ENCODE measurements around the gene GOSR1.
"Not testable (repeated sequence)": the region's sequence is repeated elsewhere in the genome, so short reads cannot be mapped to it uniquely, and the experiment has no call there.

The GOSR1 gene

DNA sequence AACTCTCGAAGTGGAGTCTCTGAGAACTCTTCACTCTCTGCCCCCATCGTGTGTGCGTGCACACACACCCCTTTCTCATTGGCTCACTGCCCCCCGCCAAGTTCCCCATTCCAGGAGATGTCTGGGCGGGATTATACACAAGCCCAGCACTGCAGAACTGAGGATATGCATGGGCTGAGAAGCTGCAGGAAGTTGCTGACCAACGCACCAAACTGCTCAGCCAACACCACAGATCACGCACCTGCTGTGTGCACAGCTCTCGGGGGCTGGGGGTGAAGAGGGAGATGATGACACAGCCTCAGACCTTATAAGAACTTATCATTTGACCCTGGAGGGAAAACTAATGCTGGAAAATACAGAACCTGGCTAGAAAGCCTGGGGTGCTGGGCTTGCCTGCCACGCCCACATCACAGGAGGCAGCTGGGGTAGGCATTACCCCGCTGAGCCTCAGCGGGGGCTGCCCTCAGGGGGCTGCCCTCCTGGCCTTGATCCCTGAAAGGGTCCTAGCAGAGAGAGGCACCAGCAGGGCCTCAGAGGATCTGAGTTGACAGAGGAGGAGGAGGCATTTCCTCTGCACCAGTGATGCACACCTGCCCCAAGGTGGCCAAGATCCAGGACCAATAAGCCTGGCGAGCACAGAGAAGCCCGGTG is 87.3 kb downstream of the GOSR1 start:
- peak; percentile 1 for DNase-seq

DNA sequence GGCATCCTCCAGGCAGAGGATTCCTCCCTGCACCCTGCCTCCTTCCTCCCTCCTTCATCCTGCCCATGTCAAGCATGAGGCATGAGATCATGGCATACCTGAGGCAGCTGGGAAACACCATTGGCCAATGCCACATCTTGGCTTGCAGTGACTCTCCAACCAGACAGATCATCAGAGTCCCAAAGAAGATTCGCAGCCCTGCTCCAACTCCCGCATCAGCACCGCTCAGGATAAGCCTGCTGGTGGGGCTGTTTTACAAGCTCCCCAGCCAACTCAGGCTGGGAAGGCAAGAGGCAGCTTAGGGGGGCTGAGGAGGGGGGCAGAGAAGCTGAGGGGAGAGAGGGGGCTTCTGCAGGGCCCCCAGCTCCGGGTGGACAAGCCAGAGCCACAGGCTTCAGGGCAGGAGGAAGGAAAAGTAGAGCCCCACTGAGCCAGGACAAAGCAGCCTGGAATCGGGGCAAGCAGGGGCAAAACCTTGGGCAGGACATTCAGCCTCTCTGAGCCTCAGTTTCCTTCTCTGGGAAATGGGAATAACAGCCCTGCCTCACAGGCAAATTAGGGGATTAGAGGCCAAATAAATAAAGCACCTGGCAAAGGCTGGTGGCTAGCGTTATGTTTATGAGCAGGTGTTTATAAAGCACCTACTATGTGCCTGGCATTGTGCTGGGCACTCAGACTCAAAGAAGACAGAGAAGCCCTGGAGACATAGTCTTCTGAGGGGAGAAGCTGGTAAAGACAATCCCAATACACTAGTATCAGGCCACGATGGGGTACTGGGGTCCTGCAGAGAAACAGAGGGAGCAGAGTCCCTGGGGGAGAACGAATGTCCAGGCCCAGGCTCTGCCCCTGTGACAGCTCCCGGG is 88.1 kb downstream of the GOSR1 start:
- DNase-seq, result no peak

DNA sequence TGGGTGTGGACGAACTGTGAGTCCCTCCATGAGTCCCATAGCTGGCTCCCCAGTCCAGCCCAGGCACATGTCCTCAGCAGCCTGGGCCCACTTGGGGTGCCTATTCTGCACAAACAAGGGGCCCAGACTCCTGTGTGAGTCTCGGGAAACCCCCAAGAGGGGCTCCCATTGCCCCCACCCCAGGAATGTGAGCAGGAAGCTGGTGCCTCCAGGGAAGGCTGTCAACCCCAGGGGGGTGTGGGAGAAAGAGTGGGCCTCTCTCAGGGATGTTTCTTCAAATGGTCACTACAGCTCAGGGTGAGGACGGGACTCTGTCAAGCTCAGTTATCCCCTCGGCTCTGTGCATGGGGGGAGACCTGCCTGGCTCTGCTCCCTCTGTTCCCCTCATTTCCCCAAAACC is 88.9 kb downstream of the GOSR1 start:
- DNase-seq, result not testable (repeated sequence)

DNA sequence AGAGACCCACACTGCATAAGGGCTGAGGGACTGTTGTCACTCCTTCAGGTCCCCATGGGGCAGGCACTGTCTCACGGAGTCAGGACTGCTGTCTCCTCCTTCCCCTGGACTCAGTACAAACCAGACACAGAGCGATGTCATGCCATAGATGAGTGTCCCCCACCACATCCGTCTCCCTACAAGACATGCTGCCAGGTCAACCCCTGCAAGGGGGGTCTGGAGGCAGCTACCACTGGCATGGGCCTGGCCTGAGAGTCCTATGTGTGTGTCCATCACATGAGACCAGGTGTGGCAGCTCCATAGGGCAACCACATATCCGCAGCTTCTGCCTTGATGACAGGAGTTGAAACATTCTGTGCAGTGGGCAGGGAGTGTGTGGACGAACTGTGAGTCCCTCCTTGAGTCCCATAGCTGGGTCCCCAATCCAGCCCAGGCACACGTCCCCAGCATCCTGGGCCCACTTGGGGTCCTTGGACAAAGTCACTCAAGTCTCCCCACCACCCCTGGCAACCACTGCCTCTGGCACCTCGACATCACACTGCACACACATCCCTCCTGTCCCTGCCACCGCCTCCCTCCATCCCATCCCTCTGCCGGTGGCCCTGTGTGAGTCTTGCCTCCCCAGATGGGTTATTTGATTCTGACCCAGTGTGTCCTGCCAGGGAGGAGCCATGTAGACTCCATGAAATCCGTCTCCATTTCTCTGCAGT is 89.5 kb downstream of the GOSR1 start:
- DNase-seq, result not testable (repeated sequence)

DNA sequence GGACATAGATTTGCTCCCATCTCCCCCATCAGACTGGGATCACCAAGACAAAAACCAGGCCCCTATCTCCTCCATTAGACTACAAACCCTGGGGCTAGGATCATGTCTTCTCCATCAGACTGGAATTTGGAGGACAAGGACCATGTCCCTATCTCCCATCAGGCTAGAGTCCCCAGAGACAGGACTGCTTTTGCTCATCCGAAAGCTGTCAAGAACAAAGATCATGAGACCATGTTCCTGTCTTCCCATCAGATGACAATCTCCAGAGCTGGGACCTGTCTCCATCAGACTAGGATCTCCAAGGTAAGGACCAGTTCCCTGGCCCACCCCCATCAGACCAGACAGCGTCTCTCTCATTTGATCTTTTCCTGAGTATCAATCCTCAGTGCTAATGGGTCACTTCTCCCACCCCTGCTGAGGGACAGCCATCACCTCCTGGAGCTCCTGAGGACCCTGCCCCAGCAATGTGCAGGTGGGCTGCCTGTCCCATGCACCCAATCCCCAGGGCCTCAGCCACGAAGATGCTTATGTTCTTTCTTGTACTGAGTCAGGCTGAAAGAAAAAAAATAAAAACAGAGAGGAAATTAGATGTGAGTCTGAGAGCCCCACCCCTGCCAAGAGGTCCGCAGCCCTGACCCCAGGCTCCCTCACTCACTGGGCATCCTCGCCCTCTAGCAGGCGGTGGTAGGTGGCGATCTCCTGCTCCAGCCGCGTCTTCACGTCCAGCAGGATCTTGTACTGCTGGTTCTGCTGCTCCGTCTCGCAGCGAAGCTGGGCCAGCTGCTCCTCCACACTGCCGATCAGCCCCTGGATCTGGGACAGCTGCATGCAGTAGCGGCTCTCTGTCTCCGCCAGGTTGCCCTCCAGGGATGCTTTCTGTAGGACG is 90.3 kb downstream of the GOSR1 start:
- no peak for DNase-seq

DNA sequence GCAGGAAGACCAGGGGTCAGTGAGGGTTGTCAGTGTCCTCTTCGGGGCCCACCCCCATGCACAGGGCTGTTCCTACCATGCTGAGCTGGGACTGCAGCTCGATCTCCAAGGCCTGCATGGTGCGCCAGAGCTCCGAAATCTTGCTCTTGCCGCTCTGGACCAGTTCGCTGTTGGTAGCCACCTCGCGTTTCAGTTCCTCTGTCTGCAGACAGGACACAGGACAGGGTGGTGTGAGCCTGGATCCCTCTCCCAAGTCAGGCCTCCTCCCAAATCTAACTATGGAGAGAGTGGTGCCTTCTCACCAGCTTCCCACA is 90.9 kb downstream of the GOSR1 start:
- DNase-seq, result no peak

DNA sequence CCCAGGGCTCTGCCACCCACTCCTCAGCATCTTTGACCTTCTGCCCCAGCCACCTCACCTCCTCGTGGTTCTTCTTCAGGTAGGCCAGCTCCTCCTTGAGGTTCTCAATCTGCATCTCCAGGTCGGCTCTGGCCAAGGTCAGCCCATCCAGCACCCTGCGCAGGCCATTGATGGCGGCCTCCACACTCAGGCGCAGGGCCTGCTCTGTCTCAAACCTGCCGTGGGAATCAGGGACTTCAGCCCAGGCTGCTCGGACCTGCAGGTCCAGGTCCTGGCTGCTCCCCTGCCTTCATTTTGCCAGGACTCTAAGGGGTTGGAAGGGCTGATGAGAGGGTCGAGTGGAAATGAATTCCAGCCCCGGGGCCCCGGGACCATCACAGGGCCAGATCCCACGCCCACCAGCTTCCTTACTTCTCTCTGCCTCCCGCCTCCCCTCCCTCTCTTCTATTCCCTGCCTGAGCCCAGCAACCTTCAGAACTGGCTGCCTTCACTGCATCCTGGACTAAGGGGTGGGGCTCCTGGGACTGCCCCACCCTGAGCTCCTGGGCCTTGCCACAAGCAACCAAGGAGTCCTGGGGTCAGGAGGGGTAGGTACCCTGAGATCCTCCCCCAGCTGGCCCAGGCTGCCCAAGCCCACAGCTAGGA is 92.4 kb downstream of the GOSR1 start:
- not testable (repeated sequence) for DNase-seq

DNA sequence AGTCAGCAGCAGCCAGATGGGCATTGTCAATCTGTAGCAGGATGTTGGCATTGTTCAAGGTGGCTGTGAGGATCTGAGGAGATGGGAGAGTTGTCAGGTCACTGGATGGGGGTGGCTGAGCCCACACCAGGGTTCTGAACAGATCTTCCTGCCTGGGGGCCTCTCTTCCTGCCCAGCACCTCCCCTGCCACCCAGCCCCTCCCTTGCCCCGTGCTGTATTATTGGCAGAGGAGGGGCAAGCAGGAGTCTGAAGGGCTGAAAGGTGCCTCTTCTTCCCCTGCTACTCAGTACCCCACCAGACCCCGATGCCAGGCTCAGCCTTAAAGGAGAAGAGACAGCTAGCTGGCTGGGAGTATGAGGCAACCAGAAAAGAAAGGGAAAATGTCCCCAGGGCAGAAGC is 93.0 kb downstream of the GOSR1 start:
- no peak for DNase-seq

DNA sequence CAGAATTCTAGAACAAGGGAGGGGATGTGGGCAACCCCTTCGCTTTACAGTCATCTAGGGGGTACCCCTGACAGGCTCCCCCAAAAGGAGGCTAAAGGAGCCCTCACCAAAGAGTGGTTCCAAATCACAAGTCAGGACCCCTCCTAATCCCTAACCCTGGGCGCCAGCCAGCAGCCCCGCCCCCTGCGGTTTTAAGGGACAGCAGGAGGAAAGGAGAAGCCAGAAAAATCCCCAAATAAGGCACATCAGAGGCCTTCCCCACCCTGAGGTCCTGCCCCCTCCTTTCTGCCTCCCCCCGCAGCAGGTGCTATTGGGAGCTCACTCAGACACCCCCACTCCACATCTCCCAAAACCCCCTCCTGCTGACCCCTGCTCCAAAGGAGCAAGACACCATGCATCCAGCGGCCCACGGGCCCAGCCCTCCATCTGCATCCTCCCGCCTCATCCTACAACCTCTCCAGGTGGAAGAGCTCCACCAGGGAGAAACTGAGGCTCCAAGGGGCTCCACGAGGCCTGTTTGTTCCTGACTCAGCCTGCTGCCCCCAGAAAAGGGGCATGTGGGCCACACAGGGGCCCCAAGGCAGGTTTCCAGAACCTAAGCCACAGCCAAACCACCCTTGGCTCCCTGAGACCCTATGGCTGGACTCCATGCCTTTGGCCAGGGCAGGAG is 93.5 kb downstream of the GOSR1 start:
- no peak for DNase-seq

DNA sequence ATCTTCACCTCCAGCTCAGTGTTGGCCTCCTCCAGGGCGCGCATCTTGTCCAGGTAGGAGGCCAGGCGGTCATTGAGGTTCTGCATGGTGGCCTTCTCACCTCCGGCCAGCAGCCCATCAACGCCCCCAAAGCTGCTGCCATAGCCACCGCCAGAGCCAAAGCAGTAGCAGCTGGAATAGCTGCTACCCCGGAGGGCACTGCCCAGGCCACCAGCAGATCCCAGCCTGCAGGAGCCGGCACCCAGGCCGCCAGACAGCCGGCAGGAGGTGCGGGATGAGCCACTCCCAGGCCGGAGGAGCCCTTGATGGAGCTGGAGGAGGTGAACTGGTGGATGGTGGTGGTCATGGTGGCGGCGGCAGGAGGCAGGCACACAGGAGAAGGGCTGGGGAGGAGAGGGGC is 94.2 kb downstream of the GOSR1 start:
- DNase-seq, result not testable (repeated sequence)

DNA sequence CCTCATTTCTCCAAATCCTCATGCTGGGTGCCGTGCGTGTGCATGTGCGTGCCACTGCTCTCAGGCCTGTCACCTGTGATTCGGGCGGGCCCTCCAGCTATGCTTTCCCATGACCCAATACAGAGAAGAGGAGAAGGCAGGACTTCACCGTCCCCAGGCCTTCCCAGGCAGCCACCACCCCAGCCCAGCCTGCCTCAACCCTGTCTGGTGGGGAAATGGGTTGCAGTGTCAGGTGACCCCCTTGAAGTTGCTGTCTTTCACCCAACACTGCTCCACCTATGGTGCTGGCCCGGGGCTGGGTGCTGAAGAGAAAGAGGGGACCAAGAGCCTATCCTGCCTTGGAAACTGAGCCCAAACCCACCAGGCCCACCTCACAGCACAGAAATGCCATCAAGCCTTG is 94.7 kb downstream of the GOSR1 start:
- DNase-seq, result no peak

DNA sequence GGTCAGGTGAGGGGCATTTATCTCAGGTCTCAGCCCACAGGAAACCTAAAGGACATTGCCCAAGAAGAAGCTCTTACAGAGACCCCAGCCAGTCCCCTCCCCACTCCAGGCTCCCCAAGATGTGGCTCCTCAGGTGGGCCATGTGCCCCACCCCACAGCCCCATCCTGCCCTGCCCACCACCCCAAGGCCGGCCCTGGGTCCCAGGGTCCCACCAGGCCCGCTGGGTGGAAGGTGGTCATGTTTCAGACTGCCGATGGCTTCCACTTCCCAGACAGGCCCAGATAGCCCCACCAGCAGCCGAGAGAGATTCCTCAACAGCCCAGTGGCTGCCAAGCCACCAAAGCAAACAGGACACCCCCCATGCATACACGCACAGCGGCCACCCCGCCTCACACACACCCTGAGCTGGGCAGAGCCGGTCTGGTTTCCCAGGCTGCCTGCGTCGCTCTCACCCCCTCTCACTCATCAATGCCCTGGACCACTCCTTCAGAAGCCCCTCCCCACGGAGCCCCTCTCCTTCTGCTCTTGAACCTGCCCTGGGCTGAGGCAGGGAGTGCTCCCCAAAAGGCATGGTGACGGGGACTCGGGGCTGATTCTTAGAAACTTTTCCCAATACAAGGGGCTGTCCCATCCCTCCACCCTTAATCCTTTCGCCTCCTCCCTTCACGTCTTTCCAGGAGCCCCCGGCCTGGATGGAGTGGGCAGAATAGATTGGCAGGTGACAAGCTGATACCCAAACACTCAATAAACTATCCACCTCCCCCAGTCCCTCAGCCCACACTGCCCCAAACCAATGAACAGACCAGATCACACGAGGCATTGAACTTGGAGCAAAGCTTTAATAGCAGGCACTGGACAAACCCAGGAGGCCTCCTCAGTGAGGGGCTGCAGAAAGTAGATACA is 95.7 kb downstream of the GOSR1 start:
- not testable (repeated sequence) for DNase-seq

DNA sequence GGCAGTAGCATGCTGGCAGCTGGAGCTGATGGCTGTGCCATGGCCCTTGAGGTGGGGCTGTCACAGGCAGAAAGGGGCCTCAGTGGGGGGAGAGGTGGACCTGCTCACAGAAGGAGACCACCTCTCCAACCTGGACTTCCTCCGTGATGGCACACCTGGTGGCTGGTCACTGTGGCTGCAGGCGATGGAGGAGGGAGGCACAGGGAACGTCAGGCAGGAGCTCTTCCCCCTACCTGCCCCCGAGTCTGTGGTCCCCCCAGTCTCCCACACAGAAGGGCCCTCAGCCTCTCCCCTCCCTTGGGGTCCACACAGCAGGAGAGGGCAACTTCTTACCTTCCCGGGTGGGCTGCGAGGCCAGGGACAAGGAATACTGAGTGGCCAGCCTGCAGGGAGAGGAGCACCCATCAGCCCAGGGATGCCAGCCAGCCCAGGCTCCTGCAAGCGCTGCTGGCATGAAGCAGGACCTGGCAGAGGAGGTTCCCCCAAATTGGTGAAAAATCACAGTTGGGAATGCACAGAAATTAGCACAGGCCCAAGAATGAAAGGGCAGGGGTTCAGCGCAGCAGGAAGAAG is 96.5 kb downstream of the GOSR1 start:
- no peak for DNase-seq

DNA sequence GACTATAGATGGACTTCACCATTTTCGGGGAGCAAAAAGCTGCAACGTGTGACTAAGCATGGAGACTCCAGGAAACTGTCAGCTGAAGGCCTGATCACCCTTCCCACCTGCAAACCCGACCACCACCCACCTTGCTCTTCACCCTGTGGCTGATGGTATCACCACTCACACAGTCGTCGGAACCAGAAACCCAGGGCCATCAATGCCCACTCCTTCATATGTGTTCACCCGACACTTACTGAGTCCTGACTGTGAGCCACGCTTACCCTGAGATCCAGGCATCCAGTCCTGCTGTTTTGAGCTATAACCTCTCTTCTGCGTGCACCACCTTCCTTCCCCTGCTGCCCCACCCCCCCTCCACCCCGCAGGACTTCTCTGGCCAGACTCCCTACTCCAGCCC is 97.1 kb downstream of the GOSR1 start:
- DNase-seq, result not testable (repeated sequence)

DNA sequence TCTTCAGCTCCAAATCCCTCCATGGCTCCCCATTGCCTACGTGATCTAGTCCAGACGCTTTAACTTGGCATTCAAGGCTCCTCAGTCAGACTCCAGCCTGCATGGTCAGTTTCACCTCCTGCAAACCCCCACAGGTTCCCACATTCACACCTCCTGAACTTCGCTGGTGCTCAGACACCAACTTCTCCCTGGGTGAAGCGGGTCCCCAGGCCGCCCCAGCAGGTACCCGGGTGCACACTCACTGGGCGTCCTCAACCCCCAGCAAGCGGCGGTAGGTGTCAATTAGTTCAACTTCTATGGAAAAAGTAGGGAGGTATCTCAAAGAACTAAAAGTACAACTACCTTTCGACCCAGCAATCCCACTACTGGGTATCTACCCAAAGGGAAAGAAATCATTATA is 97.6 kb downstream of the GOSR1 start:
- DNase-seq, result not testable (repeated sequence)

DNA sequence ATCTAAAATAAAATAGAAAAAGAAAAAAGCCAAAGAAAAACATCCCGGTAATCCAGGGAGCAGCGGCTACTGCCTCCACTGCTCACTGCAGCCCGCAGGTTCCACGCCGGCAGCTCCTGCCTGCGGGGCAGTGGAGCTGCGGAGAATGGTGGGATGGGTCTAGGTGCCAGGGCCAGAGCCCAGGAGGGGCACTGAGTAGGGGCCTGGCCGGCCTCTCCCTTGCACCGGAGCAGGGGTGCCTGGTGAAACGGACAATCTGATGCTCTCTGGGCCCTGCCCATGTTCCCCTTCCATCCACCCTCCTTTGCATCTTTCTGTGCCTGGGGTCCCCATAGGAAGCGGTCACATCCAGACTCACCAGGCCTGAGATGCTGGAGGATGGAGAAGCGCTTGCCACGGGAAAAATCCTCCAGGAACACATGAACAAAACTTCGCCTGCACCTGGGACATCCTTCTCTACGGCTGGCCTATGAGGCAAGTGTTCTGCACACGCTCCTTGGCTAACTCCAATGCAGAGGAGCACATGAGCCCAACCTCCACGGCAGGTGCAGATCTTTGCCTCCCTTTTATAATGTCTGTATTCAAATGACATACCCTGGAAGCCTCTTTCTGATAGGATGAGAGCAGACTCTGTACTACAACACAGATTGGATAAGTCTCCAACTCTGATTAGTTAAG is 98.6 kb downstream of the GOSR1 start:
- not testable (repeated sequence) for DNase-seq

DNA sequence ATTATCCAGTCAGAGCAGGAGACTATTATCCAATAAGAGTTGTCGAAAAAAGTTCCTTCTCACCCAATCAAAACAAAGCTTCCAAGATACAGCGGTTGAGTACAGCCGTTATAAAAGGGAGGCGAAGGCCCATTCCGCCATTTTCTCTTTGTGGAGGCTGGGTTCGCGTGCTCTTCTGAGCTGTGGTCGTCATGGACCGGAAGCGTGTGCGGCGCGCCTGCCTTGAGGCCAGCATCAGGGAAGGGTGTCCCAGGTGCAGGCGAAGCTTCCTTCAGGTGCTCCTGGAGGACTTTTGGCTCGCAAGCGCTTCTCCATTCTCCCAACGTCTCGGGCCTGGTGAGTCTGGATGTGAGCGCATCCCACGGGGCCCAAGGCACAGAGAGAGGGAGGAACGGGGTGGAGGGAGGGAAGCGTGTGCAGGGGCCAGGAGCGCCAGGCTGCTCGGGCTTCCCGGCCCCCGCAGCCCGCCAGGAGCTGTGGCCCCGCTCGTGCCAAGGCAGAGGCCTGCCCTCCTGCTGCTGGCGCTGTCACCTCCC is 99.2 kb downstream of the GOSR1 start:
- DNase-seq, result no peak

Data from CD4-positive, alpha-beta T cell treated with Interleukin-17A for 1 hour (primary cell).